Heart left ventricle (tissue), 16 donors: Measurements from ENCODE around the gene CHN1. TPM values are rescaled to one million over a fixed set of nuclear protein-coding genes. Genes with fewer than 3 reads are reported as not detected.

ENCODE experiments used
- ATAC-seq, 4 donors: fragments of 200-7000 bp; cut with Tn5 transposase; one replicate each; pipeline ENCODE4 v1.9.1; 2020 to 2022; ENCODE audit warnings: moderate library complexity in 4 of 4, mild to moderate bottlenecking in 3 of 4, moderate number of reproducible peaks in 1 of 4
- DNase-seq, 5 donors: peaks; one replicate each; pipeline ENCODE4 v3.0.0-alpha.2; 2020
- H3K27ac ChIP-seq, 12 donors: fragments of 200-600 bp; sonication (generic) in 4 of 12; one replicate each; pipeline versions ENCODE4 v1.5.0 to v1.8.0; 2016 to 2022; ENCODE audit warnings: mild to moderate bottlenecking in 2 of 12
- H3K27me3 ChIP-seq, 9 donors: fragments of 200-600 bp; sonication (generic) in 2 of 9; one replicate each; pipeline versions ENCODE4 v1.5.1 to v1.8.0; 2016 to 2022; ENCODE audit warnings: mild to moderate bottlenecking in 3 of 9
- H3K36me3 ChIP-seq, 9 donors: fragments of 200-600 bp; sonication (generic) in 2 of 9; one replicate each; pipeline versions ENCODE4 v1.5.0 to v1.8.0; 2018 to 2022; ENCODE audit warnings: mild to moderate bottlenecking in 2 of 9
- H3K4me1 ChIP-seq, 12 donors: fragments of 200-600 bp; sonication (generic) in 4 of 12; one replicate each; pipeline versions ENCODE4 v1.5.0 to v1.8.0; 2016 to 2022; ENCODE audit warnings: mild to moderate bottlenecking in 3 of 12
- H3K4me3 ChIP-seq, 12 donors: fragments of 200-600 bp; sonication (generic) in 4 of 12; one replicate each; pipeline versions ENCODE4 v1.5.0 to v1.8.0; 2017 to 2022; ENCODE audit warnings: mild to moderate bottlenecking in 9 of 12, moderate library complexity in 4 of 12
- H3K9me3 ChIP-seq, 12 donors: fragments of 200-600 bp; sonication (generic) in 4 of 12; one replicate each; pipeline versions ENCODE4 v1.5.0 to v1.8.0; 2016 to 2022; ENCODE audit warnings: mild to moderate bottlenecking in 1 of 12
- POLR2A ChIP-seq, 2 donors: fragments of 450-650 bp; IDR thresholded peaks; one replicate each; pipeline ENCODE4 v1.6.1; 2017; ENCODE audit warnings: antibody characterized with exemption in 2 of 2, mild to moderate bottlenecking in 2 of 2, moderate library complexity in 2 of 2
- WGBS, 4 donors: extraction: QIAGEN DNeasy Blood & Tissue Kit in 2 of 4; methylation state at CpG; one replicate each; pipeline versions ENCODE4 v1.1.5 to v1.1.7; 2013 to 2018; 5-methylcytosine and 5-hydroxymethylcytosine counted together
- intact Hi-C, 10 donors: fragments of 100-400 bp; cut with DNase I; formaldehyde crosslinking; loops; one replicate each; pipeline versions ENCODE4 v1.11.1 to v1.14.2; 2022
- polyA plus RNA-seq, 2 donors: library from polyadenylated mRNA; stranded (reverse); fragments of 200-250 nt; gene quantifications; one replicate each; pipeline ENCODE4 v1.2.3, GENCODE V29; 2013
- total RNA-seq, 9 donors: library from RNA; depleted of rRNA in 2 of 9; stranded (reverse); fragments of >200 nt in 2 of 9; fragmentation: NEBNext Ultra II Directional in 3 of 9; extraction: Animal tissue kit (Norgen Biotek cat#: 25700) in 3 of 9; gene quantifications; one replicate each; pipeline versions ENCODE4 v1.1.0 to v1.2.4, GENCODE V29; 2016 to 2023
- TF ChIP-seq, protein P1 (sequence below), 12 donors: fragments of 200-600 bp; sonication (generic) in 4 of 12; IDR thresholded peaks; one replicate each; pipeline versions ENCODE4 v1.5.0 to v1.8.0; 2018 to 2022; ENCODE audit warnings: antibody characterized with exemption in 12 of 12, mild to moderate bottlenecking in 5 of 12
- donor health status: ischemic (EF 13 %, LVEDD 7.1; RV severe dilation, severe dysfunction).
- donor health status: healthy with polysubstance abuse.
- donor health status: DM: no; HTN: yes; CAD: no.
- donor health status: DM: no; HTN: no; CAD: no.
- donor health status: ischemic (EF 25% LVEDD 6.9; RV normal size, moderate dysfunction).
- donor health status: ischemic (EF 25% LVEDD 5.7; RV mildly dilated, moderate dysfunction).
- donor health status: healthy.
- donor health status: DM: yes; HTN: yes; CAD: no.
- donor health status: ischemic (EF 35%, LVEDD 5.7; RV mildly dilated, moderate dysfunction).
- donor health status: nonischemic (EF 11% LVEDD 7.7; RV severe dilation, severe dysfunction).
- donor health status: DM: yes; HTN: yes; CAD: no.
- donor health status: PGD.
- donor health status: ischemic (EF 29% LVEDD 5.4; RV normal size, mild dysfunction).
- donor health status: nonischemic (EF 23%, LVEDD 6.1; RV moderate dilation, normal function).

The CHN1 gene
- total and polyA plus RNA-seq, 11 donors = 6.9 to 24.3 (median 19.2) TPM

DNA sequence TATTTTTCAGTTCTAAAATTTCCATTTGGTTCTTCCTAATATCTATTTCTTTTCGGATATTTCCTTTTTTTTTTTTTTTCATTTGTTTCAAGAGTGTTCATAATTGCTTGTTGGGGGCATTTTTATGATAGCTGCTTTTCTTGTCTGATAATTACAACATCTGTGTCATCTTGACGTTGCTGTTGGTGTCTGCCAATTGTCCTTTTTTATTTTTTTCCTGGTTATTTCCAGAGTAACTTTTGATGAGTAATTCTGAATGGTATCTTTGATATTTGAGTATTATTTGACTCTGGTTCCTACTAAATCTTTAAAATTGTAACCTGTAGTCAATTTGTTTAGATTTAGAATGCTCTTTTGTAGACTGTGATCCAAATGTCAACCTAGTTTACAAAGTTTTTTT is 189.7 kb downstream of the CHN1 start:
- no peak for DNase-seq
- no peak for ATAC-seq
- H3K9me3 ChIP-seq = no peaks in the 10 kb centered on the region
- H3K36me3 ChIP-seq = peaks cover 0 to 16% (median 7%) of the 10 kb centered on the region in 9 donors
- 0 to 73% (median 56%) methylated on average over 2 of the region's 2 CpGs for WGBS, 4 donors
- no peak overlapping the region for H3K4me3 ChIP-seq
- H3K27ac ChIP-seq = no peak overlapping the region
- H3K27me3 ChIP-seq = no peaks in the 10 kb centered on the region
- TF ChIP-seq POLR2A (IDR thresholded peaks at IDR 0.05) = no peak
- TF ChIP-seq, protein P1, sequence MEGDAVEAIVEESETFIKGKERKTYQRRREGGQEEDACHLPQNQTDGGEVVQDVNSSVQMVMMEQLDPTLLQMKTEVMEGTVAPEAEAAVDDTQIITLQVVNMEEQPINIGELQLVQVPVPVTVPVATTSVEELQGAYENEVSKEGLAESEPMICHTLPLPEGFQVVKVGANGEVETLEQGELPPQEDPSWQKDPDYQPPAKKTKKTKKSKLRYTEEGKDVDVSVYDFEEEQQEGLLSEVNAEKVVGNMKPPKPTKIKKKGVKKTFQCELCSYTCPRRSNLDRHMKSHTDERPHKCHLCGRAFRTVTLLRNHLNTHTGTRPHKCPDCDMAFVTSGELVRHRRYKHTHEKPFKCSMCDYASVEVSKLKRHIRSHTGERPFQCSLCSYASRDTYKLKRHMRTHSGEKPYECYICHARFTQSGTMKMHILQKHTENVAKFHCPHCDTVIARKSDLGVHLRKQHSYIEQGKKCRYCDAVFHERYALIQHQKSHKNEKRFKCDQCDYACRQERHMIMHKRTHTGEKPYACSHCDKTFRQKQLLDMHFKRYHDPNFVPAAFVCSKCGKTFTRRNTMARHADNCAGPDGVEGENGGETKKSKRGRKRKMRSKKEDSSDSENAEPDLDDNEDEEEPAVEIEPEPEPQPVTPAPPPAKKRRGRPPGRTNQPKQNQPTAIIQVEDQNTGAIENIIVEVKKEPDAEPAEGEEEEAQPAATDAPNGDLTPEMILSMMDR (IDR thresholded peaks at IDR 0.05) = no peak
- peaks cover 0 to 3% (median 0%) of the 10 kb centered on the region in 12 donors for H3K4me1 ChIP-seq
- intact Hi-C loops = no loop called here

DNA sequence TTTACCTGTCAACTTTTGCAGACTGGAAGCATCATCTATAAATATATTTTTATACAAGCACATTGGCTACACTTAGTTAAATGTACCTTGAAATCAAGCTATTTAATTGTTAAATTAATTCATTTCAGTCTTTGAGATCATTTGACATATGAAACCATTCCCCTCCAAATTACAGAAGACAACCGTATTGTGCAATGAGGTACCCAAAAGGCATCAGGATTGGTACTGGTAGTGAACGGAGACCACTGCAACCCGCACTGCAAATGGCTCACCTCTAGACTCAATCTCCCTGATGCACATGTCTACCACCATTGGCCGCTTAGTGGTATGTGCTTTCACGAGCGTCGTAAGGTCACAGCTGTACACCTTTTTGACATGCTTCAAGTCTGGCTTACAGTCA is 193.1 kb downstream of the CHN1 start:
- H3K36me3 ChIP-seq = peaks cover 0 to 29% (median 12%) of the 10 kb centered on the region in 9 donors
- no peak overlapping the region for H3K27ac ChIP-seq
- H3K4me3 ChIP-seq = no peak overlapping the region
- no peaks in the 10 kb centered on the region for H3K9me3 ChIP-seq
- DNase-seq (no peak), ATAC-seq (no peak)
- H3K27me3 ChIP-seq = no peaks in the 10 kb centered on the region
- WGBS, 4 donors = 94 to 97% (median 96%) methylated on average over 7 of the region's 7 CpGs
- H3K4me1 ChIP-seq = peaks cover 0 to 12% (median 3%) of the 10 kb centered on the region in 12 donors
- intact Hi-C loops = no loop called here
- no peak for TF ChIP-seq POLR2A (IDR thresholded peaks at IDR 0.05)
- TF ChIP-seq, protein P1 (IDR thresholded peaks at IDR 0.05) = no peak

DNA sequence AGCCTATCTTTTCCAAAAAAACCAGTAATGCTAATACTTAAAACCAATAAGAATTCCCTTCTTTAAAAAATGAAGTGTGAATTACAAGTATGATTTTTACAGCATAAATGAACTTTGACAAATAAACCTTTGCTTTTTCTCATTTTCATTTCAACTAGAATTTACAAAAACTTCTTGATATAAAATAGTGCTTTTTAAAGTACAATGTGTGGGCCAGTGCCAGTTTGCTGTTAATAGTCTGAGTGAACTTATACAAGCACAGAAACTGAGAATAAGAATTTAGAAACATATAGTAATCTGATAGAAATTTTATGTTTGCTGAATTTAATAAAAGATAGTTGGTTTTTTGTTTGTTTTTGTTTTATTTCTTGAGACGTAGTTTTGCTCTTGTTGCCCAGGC is 197.2 kb downstream of the CHN1 start:
- Histone ChIP-seq H3K27me3 (no peaks in the 10 kb centered on the region), H3K4me3 (no peak overlapping the region), H3K27ac (peak overlapping the region in 10 of 12 donors; percentile 2 to 77 (median 42)), H3K36me3 (peaks cover 0 to 32% (median 12%) of the 10 kb centered on the region in 9 donors), H3K9me3 (no peaks in the 10 kb centered on the region), H3K4me1 (peaks cover 0 to 20% (median 11%) of the 10 kb centered on the region in 12 donors)
- DNase-seq (no peak), ATAC-seq (no peak)
- TF ChIP-seq, protein P1 (IDR thresholded peaks at IDR 0.05) = no peak
- no peak for TF ChIP-seq POLR2A (IDR thresholded peaks at IDR 0.05)
- intact Hi-C loops = no loop called here
- WGBS, 4 donors = 68 to 82% (median 75%) methylated on average over 1 of the region's 1 CpG

DNA sequence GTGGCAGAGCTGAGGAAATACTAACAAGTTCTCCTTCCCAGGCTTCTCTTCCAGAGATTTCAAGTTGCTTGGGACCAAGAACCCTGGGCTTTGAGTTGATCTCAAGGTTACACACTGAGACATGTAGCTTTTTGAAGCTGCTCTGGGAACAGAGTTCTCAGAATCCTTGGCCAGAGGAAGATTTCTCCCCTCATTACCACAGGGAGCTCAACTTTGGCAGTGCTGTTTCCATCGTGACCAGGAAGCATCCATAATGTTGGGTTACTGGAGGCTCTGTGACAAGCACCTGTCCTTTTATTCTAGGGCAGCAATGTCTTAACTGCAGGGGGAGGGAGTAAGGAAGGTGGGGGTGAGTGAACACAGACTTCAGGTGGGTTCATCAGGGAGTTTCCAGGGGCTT is 199.4 kb downstream of the CHN1 start:
- Histone ChIP-seq H3K9me3 (no peaks in the 10 kb centered on the region), H3K36me3 (peaks cover 0 to 34% (median 9%) of the 10 kb centered on the region in 9 donors), H3K27me3 (no peaks in the 10 kb centered on the region), H3K4me1 (peaks cover 0 to 20% (median 11%) of the 10 kb centered on the region in 12 donors), H3K4me3 (no peak overlapping the region), H3K27ac (peak overlapping the region in 1 of 12 donors; percentile 77)
- TF ChIP-seq, protein P1 (IDR thresholded peaks at IDR 0.05) = no peak
- no peak for TF ChIP-seq POLR2A (IDR thresholded peaks at IDR 0.05)
- ATAC-seq (peak in 1 of 4 donors; percentile 16), DNase-seq (no peak)
- intact Hi-C loops = no loop called here
- 56 to 100% (median 79%) methylated on average over 1 of the region's 1 CpG for WGBS, 4 donors
